Kidney (tissue), 14 donors: ENCODE results near the gene PSEN2. TPM values are rescaled to one million over a fixed set of nuclear protein-coding genes. Genes with fewer than 3 reads are reported as not detected.

Experiments
- DNase-seq, 5 donors: peaks; one replicate each; pipeline ENCODE4 v3.0.0-alpha.2; 2013 to 2020
- FAIRE-seq: peaks from 2 replicates; lab custom pipeline; 2012; peaks lifted over from hg19 to GRCh38; lab: Jason Lieb, UNC
- H3K27ac ChIP-seq, 2 donors: one replicate each; pipeline ENCODE4 v1.7.0; 2013; ENCODE audit warnings: low read depth in 2 of 2, low read length in 2 of 2, inconsistent platforms in 1 of 2
- H3K27me3 ChIP-seq: one replicate; pipeline ENCODE4 v1.7.1; 2013; ENCODE audit warnings: low read length, inconsistent platforms; ENCODE audit not compliant: control insufficient read depth, insufficient read depth
- H3K36me3 ChIP-seq, 3 donors: one replicate each; pipeline versions ENCODE4 v1.7.0 to v1.7.1; 2013; ENCODE audit warnings: low read length in 3 of 3, control low read depth in 1 of 3, inconsistent platforms in 1 of 3; ENCODE audit not compliant: insufficient read depth in 3 of 3, control insufficient read depth in 2 of 3
- H3K4me1 ChIP-seq, 3 donors: one replicate each; pipeline versions ENCODE4 v1.7.0 to v1.7.1; 2013; ENCODE audit warnings: low read length in 3 of 3, inconsistent platforms in 1 of 3, low read depth in 1 of 3; ENCODE audit not compliant: control insufficient read depth in 2 of 3, insufficient read depth in 2 of 3
- H3K4me3 ChIP-seq, 3 donors: one replicate each; pipeline versions ENCODE4 v1.7.0 to v1.8.1; 2013; ENCODE audit warnings: low read length in 3 of 3, control low read depth in 1 of 3, inconsistent platforms in 1 of 3
- H3K9ac ChIP-seq, 3 donors: one replicate each; pipeline versions ENCODE4 v1.7.0 to v1.7.1; 2013; ENCODE audit warnings: low read length in 3 of 3, control low read depth in 1 of 3, inconsistent platforms in 1 of 3
- H3K9me3 ChIP-seq, 3 donors: one replicate each; pipeline versions ENCODE4 v1.7.0 to v1.7.1; 2013; ENCODE audit warnings: low read length in 3 of 3, control low read depth in 1 of 3, inconsistent platforms in 1 of 3; ENCODE audit not compliant: control insufficient read depth in 2 of 3, insufficient read depth in 1 of 3
- CTCF ChIP-seq: IDR thresholded peaks from 3 replicates; pipeline ENCODE4 v1.5.1; 2012; ENCODE audit warnings: mild to moderate bottlenecking, moderate library complexity, borderline replicate concordance; ENCODE audit not compliant: insufficient read depth; ENCODE audit errors: extremely low read depth
- intact Hi-C: fragments of 100-400 bp; cut with DNase I; formaldehyde crosslinking; loops from one replicate; pipeline ENCODE4 v1.11.1; 2022
- polyA plus RNA-seq: library from polyadenylated mRNA; stranded (reverse); fragments of 350-450 nt; fragmentation: Illumina TruSeq; extraction: RNeasy Lipid Tissue Mini Kit (QIAGEN cat#74804); gene quantifications from one replicate; pipeline ENCODE4 v1.2.3, GENCODE V29; 2014; ENCODE audit warnings: low read depth, low replicate concordance; ENCODE audit not compliant: insufficient read depth
- total RNA-seq: library from RNA; stranded (reverse); fragmentation: NEBNext Ultra II Directional; extraction: Animal tissue kit (Norgen Biotek cat#: 25700); gene quantifications from one replicate; pipeline ENCODE4 v1.2.1, GENCODE V29; 2021
- donor health status: control.
- donor health status: control.
- donor health status: control.
- donor health status: control.
- donor health status: control.
- donor health status: DM: yes; HTN: yes; CAD: no.
- donor health status: Normal renal cell carcinoma (clear cell type).

PSEN2 gene
- total and polyA plus RNA-seq, 2 donors from 2014 or later = 22.6 to 25.6 TPM

- peaks cover 0 to 52% (median 34%) of the 10 kb centered on the region in 3 donors for H3K4me1 ChIP-seq
- intact Hi-C loops = no loop called here
- H3K9ac ChIP-seq = peak overlapping the region in 1 of 3 donors; percentile 59
- peak overlapping the region in 1 of 3 donors; percentile 12 for H3K4me3 ChIP-seq
- H3K36me3 ChIP-seq = no peaks in the 10 kb centered on the region
- peak overlapping the region; percentile 79 to 80 for H3K27ac ChIP-seq
- H3K27me3 ChIP-seq = no peaks in the 10 kb centered on the region
- no peak for TF ChIP-seq CTCF
- DNase-seq (peak in 4 of 5 donors; percentile 41 to 68 (median 62)), FAIRE-seq (no peak)
- no peaks in the 10 kb centered on the region for H3K9me3 ChIP-seq
Observed at GRCh38 chr1:226945106-226945857, 74.9 kb downstream of the PSEN2 start.

Other genes with a start within 250 kb of the PSEN2 start
- 39.3 TPM for gene ITPKB, start 131.3 kb upstream of the PSEN2 start, total RNA-seq
- gene ITPKB, start 131.3 kb upstream of the PSEN2 start, polyA plus RNA-seq = 20.2 TPM
- 29.4 TPM for gene COQ8A, start 69.7 kb downstream of the PSEN2 start, total RNA-seq
- 44.1 TPM for gene COQ8A, start 69.7 kb downstream of the PSEN2 start, polyA plus RNA-seq